Measurements from ENCODE around the gene KCNS3.

The KCNS3 gene

DNA sequence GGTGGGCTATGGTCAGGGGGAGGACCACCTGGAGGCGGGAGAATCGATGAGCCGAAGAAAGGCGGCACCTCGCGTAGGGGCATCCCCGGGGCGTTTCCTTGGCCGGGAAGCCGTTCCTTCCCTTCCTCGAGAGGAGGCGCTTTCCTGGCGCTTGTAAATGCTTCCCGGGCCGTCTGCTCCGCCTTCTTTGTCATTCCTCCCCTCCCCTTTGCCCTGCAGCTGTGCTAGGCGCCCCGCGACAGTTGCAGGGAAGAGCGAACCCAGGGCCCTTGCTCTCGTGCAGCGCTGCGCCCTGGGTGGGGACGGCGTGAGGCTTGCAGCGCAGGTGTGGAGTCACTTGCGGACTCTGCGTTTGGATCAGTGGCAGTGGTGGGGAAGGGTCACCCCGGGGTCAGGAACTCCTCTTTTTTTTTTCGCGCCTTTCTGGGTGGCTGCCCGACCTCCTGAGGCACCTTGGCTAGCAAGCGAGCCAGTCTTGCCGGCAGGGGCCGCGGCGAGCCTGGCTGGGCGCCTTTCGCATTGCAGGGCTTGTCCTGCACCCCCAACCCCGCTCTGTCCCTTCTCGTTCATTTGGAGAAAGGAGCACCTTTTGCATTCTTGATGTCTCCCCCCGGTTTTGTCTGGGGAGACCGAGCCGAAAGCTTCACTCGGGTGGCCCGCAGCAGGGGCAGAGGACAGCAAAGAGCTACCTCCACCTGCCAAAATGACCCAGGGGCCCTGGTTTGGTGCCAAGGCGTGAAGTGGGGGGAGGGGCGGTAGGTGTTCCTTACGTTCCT lies 858 bp downstream of the KCNS3 start:
- DNase-seq: peak; percentile 30

DNA sequence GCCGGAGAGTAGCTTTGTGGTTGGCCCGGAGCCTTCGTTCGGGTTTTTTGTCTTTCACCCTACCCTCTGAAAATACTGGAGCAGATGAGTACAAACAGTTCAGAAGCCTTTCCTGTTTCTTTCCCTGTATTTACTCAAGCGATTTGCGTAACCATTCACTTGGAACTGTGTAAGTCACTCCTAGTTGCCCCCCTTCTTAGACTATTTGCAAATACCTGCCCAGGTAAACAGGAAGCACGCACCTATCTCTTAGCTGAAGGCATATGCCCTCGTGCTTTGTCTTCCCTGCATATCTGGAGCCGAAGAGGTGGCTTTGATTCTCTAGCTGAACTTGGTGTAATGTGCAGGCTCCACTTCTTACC lies 1.4 kb downstream of the KCNS3 start:
- DNase-seq: no peak

DNA sequence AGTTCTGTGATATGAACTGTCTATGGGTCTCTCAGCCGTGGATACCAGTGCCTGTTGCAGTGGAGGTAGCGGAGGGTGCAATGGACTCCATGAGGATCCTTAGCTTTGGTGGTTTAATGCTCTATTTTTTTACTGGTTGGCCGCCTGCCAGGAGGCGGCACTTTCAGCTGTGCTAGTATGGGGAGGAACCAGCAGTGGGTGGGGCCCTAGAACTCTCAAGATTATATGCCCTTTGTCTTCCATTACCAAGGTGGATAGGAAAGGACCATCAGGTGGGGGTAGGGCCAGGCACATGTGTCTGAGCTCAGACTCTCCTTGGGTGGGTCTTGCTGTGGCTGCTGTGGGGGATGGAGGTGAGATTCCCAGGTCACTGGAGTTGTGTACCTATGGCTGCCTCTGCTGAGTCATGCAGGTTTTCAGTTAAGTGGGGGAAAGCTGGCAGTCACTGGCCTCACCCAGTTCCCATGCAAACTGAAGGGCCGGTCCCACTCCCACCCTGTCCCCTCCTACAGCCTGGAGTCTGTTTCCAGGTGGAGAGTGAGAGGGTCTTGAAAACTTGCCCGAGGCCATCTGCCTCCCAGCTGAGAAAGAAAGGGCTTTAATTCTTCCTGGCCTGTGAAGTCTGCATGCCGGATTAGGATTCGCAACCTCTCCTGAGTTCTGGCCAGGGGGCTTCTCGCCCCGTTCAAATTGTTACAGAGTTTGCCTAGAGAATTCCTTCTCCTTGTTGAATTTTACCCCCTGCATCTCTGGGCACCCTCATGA lies 14.5 kb downstream of the KCNS3 start:
- DNase-seq: no peak

DNA sequence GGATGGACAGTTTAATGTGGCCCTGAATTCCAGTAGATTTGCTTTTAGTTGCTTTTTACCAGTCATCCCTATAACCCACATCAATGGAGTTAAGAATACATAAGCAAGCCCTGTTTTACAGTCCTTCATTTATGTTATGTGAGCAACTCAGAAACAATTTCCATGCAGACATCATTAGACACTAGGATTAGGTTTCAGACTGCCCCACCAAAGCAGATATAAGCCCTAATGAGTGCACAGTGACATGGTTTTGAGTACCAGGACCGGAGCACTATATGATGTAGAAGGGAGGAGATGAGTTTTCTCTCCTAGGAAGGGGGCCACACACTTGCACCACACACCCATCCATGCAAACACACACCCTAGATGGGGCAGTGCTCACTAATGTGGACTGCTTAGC lies 15.5 kb downstream of the KCNS3 start:
- no peak for DNase-seq

DNA sequence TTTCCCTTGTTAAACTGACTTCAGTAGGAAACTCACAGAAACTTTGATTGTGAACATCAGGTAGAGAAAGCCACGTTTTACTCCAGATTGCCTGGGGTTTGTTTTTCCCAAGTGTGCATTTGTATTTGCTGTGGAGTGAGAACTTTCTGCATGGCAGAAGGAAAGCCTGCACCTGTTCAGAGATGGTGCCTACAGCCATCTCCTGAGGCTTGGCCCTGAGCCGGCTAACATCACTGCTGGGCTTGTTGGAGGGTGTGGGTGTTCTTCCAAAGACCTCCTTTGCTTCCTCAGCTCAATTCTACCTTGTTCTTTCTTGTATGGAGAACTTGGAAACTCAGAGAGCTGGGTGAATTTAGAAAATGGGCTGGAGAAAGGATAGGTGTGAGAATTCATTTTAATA lies 16.1 kb downstream of the KCNS3 start:
- DNase-seq: no peak

DNA sequence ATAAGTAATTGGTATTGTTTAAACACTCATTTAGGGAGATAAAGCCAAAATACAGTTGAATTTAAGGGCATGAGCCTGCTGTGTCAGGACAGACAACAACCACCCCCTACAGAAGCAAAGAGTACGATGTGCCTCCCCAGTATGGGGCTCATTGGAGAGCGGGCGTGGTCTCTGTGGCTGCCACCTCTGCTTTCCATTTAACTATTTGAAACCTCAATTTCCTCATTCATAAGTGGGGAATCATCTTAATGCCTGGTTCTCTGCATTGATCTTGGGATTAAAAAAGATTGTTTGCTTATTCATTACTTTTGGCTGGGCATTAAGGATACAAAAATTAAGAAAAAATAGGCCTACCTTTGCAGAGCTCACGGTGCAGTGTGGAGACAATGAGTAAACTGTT lies 21.4 kb downstream of the KCNS3 start:
- no peak for DNase-seq

DNA sequence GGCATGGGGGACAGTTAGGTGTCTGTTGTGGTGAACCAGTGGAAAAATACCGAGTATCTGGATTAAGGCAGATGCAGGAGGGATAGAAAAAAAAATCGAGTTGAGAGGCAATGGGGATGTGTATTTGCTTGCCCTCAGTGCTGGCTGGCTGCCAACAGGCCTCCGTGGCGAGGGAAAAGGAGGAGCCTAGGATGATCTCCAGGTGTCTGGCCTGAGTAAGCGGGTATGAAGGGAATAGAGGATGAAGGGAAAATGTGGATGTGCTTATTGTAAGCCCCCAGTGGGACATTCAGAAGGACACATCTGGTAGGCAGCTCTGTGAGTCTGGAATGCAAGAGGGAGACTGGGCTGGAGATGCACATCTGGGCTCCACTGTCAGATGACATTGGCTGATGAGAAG lies 22.8 kb downstream of the KCNS3 start:
- no peak for DNase-seq

DNA sequence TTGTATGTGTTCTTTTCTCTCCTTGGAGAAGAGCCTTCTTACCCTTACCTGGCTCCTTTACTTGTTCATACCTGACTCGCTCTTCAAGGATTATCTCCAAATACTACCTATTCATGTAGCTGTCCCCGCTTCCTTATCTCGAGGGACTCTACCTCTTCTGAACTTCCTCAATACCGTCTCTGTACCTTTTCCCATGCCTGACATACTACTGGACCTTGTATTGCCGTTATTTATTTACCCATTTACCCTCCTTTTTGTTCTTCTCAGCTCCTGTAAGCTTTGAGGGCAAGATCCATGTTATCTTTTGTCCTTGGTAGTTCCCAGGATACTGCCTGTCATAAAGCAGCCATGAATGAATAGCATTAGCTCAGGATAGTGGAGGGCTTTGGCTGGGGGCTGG lies 32.5 kb downstream of the KCNS3 start:
- DNase-seq: no peak

DNA sequence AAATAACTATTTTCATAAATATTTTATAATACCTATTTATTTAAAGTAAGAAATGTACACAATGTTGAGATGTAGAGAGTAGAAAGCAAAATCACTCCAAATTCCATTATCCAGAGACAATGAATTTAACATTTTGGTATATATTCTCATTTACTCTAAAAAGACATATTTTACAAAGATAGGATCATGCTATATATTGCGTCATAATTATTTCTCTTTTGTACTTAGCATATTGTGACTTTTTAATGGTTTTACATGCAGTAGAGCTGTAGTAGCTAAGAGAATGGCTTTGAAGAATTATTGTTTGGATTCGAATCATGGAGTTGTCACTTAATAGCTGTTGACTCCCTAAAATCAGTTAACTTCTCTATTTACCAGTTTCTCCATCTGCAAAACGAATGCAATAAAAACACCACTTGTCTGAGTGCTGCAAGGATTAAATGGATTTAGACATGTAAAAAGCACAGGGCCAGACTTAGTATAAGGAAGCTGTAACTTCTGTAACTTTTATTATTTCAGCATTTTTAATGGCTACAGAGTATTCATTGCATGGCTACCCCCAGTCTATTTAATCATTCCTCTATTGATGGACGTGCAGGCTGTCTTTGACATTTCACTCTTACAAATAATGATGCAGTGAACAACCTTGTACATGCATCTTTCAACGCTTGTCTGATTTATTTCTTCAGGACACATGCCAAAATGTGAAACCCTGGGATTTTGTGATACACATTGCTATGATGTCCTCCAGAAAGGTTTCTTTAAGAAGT lies 33.2 kb downstream of the KCNS3 start:
- no peak for DNase-seq

DNA sequence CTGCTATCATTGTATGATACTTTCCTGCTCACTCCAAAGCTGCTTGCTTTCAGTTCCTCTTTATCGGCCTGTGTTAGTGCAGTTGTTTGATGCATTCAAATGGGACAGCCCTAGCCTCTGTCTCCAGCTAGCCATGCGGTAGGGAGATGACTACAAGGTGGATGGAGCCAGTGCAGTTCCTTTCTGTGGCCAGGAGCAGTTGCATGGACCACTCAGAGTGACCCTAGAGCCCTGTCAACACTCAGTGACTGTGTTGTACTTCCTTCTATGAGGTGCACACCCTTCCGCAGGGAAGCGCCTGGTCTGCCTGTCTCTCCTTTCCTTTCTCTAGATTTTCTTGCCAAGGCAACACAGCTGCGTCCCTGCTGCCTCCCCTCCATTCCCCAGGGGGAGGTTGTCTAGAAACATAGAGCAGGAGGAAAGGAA lies 33.8 kb downstream of the KCNS3 start:
- peak; percentile 18 for DNase-seq

DNA sequence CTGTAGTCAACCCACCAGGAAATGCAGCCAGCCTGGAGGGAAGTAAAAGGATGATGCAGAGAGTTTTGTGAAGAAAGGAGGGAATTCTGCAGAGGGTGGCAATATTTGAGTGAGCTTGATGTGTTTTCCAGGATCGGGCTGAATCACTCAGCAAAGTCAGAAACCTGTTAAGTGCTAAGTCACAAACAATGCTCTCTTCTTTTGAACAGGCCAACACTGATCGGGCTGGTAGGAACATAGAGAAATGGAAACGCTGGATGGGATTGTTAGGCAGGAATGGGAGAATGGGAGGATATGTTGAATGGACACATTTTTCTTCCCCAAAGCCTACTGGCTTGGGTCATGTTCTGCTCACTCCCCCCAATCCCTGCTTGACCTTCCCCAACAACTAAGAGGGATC lies 36.6 kb downstream of the KCNS3 start:
- no peak for DNase-seq

DNA sequence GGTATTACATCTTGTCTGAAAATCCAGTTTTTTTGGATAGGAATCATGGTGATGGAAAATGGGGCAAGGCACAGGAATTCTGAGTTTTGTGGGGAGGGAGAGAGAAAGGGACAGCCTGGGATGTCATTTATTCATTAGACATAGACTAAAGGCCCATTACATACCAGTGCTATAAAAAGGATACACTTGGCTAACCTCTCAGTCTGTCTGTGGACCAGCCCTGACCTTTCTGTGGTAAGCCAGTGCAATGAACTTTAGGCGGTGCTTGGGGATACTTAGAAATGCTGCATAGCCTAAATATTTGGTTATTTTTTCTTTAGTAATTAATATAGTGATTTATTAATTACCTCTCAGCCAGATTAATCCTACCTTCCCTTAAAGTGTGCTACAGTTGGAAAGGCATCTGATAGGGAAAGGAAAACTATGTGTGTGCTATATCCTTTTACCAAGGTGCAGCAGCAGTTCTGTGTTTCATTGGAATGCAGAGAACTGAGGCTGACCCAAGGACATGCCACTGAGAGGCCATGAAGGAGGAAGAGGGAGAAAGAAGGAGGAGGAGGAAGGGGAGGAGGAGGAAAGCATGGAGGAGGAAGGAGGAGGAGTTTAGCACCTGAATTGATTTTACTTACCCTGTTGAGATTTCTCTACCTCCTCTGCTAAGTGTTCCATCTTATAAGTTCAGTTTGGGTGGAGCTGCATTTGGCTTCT lies 37.5 kb downstream of the KCNS3 start:
- DNase-seq: no peak

DNA sequence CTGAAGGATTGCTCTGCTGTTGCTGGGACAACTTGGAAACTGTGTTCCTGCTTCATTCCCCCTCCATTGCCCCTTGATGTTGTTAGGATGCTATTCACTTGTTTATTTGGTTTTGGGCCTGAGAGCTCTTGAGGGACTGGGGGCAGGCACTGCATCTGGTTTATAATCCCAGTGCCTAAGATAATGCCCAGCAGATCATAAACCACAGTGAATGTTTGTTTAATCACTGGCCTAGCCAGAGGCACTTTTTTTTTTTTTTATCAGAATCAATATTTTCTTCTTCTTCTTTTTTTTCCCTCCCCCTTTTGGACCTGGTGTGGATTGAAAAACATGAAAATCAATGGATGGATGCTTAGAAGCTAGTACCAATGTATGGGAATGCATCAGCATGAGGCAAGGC lies 38.1 kb downstream of the KCNS3 start:
- no peak for DNase-seq

DNA sequence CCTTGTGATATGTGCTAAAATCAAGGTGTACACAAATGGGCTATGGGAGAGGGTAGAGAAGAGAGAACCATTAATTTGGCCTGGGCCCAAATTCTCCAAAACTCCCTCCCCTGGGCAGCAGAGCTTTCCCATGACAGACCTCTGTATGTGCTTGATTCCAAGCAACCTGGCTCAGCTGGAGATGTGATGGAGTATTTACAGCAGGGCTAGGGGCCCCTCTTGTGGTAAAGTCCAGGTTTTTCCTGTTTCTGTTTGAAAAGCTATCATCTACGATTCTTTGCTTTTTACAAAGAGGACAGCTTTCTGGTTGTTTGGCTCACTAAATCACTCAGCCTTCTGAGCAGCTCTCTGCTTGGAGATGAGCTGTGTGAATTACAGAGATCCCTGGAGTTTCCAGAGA lies 40.3 kb downstream of the KCNS3 start:
- no peak for DNase-seq

DNA sequence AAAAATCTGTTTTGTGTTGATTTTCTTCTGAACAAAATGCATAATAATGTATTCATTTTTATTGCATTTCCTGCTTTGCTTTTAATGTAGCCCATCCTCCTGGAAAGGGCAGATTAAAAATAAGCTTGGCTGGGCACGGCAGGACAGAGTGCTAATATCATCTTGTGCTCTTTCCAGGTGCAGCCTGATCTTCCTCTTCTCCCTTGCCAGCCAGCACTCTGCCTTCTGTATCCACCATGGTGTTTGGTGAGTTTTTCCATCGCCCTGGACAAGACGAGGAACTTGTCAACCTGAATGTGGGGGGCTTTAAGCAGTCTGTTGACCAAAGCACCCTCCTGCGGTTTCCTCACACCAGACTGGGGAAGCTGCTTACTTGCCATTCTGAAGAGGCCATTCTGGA lies 52.3 kb downstream of the KCNS3 start:
- DNase-seq: no peak

DNA sequence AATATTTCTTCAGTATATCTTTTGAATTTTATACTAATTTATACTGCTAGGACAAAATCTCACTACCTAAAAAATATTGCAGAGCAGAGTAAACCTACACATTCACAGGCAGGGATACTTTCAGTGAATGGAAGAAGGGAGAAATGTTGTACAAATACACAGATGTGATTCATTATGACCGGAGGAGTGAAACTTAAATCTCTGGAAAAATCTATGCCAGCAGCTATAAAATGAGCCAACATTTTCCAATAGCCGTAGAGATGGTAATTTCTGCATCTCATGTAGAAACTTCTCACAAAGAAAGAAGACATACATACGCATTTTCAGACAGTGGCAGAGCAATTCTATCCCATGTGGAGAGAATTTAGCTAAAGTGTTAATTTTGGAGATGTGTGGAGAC lies 54.8 kb downstream of the KCNS3 start:
- DNase-seq: no peak

DNA sequence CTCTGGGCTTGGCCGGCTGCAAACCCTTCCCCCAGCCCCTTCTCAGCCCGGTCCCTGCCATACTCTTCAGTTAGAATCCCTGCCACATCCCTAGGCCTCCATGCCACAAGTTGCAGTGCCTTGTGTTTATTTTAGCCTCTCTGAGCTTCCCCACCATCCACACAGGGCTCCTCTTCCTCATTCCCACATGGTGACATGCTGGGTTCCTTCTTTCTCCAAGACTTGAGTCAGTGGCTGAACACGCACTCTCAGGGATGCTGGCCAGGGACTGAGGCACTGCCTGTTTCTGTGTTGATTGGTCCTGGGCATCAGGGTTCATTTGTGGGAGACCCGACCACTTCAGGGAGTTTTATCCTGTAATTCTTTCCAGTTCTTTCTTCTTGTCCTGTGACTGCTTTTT lies 56.3 kb downstream of the KCNS3 start:
- DNase-seq: no peak

DNA sequence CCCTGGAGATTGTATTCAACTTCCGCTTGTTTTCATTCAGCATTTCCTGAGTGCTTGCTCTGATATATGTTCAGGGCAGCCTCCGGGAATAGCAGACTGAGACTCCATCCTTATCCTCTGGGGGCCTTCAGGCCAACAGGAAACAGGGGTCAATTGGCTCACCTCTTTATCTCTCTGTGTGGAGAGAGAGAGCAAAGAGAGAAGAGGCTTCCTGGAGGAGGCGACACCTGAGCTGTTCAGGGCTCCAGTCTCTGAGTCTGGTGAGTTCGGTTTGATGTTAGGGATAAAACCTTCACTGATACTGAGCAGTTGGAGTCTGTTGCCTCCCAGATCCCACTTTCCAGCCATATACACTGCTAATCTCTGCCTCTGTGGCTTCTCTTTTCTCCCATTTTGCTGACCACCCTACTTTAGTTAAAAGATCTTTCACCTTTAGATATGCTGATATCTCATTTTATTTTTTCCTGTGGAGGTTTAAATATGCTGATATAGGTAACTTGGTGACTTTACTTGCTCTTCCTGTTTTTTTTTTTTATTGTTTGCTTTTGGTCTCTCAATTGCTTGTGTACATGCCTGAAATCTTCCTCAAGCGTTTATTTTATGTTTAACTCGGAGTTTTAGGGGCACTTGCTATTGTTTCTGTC lies 56.9 kb downstream of the KCNS3 start:
- DNase-seq: no peak

DNA sequence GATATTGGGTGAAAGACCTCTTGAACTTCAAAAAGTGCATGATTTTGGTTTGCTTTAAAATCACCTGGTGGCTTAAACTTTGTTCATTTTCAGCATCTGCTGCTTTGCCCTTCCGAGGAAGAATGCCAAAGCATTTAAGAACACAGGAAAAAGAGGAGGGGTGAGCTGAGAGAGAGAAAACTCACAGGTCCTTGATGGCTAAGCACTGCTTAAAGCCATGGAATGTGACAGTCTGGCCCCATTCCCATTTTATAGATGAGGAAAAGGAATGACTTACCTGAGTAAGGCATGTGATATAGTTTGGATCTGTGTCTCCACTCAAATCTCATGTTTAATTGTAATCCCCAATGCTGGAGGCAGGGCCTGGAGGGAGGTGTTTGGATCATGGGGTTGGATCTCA lies 58.1 kb downstream of the KCNS3 start:
- no peak for DNase-seq

DNA sequence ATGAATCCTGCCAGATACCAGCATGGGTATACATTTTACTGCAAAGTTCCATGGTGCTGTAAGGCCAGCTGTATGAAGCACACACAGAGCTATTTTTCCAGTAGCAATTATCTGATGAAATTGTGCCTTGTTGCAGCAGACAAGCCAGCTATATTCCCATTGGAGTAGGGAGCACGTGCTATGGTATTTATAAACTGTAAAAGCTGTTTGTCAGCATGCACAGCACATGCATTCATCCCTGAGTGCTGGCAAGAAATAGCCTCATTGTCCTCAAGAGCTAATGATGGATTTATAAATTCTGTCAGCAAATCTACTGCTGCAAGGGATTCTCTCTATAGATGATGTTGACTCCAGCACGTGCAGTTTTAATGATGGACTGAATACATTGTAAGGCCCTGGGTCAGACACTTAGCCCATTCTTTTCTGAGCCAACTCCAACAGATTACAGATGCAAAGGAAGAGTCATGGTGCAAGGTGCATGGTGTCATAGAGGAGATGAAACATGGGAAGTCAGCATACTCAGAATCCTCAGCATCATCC lies 61.7 kb downstream of the KCNS3 start:
- DNase-seq: no peak

DNA sequence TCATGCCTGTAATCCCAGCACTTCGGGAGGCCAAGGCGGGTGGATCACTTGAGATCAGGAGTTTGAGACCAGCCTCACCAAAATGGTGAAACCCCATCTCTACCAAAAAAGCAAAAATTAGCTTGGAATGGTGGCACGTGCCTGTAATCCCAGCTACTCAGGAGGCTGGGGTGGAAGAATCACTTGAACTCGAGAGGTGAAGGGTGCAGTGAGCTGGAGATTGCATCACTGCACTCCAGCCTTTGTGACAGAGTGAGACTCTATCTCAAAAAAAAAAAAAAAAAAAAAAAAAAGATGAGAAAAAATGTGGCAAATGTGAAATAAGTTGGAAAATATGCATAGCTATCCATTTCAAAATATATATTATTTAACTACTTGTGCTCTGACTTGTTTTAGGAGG lies 65.0 kb downstream of the KCNS3 start:
- DNase-seq: no peak

DNA sequence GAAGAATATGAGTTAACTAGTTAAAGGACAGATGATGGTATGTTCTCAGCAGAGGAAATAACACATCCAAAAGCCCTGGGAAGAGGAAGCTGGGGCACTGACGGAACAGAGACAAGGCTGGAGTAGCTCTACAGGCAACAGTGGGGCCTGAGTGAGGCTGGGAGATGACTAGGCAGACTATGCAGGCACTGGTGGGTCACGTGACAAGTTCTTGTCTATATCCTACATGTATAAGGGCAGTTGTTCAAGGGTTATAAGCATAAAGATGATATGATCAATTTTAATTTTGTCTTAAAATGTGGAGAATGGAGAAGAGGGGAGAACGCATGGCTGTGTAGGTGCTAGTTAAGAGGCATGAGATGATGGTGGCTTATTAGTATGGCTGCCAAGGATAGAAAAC lies 68.6 kb downstream of the KCNS3 start:
- no peak for DNase-seq

DNA sequence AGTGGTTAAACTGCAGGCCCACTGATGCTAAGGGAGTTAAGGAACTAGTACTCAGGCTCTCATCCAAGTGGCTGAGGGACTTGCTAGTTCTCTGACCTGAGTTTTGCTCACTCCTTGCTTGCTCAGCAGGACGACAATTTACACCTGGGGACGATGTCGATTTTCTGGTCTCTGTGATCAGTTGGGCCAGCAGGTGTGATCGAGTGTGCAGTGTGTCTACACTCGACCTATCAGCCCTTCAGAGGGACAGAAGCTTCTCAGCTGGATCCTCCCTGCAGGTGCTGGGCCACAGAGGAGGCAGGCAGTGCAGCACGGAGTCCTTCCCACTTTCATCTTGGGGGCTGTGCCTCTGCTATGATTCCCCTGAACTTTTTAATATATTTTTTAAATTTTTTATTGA lies 71.5 kb downstream of the KCNS3 start:
- DNase-seq: no peak

Measured in suppressor macrophage treated with lipopolysaccharide for 4 hours (primary cell).